Loucy (cell line): ENCODE data around the gene ATP6V0D1.

ENCODE experiments used
- CTCF ChIP-seq: fragments of 200-600 bp; sonication (generic); conservative IDR thresholded peaks from 2 replicates; pipeline ENCODE4 v1.5.1; 2014; ENCODE audit warnings: mild to moderate bottlenecking, antibody characterized with exemption, low read length
- EZH2phosphoT487 ChIP-seq: fragments of 200-600 bp; IDR thresholded peaks from 2 replicates; pipeline ENCODE4 v1.6.1; 2018; ENCODE audit warnings: antibody characterized with exemption, mild to moderate bottlenecking, moderate library complexity, borderline replicate concordance

- TF ChIP-seq CTCF (no peak), EZH2phosphoT487 (no peak)
Measured at GRCh38 chr16:67499106-67499505, 18.1 kb upstream of the ATP6V0D1 start.
